Germinal center (tissue), 1 donor: ENCODE results near the gene FANCC.

Source experiments
- DNase-seq: peaks from one replicate; pipeline ENCODE4 v3.0.0; 2012; ENCODE audit warnings: mixed read lengths, low spot score

Gene FANCC

DNA sequence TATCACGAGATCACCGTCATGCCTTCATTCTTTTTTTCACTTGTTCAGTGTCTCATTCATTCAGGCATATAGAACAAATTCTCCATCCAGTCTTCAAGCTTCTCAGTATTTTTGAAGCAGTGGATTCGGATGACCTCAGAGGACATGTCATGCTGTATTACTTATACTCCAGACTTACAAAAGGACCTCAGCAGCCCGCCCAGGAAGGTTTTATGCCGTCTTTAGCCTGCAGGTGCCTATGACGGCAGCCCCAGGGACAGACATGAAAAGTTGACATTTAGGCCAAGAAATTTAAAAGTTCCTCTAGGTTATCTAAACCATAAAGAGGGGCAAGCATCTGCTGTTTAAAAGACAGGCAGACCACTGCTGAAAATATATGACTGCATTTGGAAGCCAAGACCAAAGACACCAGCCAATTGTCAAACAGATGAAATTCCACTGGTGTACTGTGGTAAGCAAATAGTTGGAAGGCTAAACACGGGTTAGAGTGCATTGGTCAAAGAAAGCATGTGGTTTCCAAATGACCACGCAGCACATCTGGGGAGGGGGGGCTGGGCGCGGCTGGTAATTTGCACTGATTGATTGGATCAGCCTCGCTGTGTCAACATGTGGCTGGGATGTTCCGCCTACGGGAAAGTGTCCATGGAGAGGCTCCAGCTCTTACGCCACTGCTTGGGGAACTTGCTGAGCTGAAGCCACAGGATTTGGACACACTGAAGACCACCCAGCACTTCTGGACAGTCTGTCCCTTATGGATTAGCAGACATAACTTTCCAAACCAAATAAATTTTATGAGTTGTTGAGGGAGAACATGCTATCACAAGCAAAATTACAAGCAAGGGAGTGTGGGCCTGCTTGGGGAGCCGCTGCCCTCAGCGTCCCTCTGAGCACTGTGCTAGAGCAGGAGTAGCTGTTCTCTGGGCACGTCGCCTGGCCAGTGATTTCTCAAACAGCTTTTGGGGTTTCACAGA lies 173.6 kb downstream of the FANCC start:
- DNase-seq, result no peak

DNA sequence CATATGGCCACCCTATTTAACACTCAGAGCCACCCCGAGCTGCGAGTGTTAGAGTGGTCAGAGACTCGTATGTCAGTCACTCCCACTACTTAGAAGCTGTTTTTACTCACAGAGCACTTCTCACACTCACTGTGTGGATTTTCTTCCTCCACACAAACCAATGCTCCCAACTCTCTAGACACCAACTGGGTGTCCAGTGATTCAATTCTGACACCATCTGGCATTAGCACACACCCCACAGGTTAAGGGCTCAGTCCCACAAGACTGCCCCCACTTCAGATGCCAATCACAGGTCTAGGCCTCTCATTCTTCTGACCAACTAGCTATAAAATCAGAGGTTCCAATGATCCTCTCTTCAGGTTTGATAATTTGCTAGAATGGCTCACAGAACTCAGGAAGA lies 174.8 kb downstream of the FANCC start:
- no peak for DNase-seq

DNA sequence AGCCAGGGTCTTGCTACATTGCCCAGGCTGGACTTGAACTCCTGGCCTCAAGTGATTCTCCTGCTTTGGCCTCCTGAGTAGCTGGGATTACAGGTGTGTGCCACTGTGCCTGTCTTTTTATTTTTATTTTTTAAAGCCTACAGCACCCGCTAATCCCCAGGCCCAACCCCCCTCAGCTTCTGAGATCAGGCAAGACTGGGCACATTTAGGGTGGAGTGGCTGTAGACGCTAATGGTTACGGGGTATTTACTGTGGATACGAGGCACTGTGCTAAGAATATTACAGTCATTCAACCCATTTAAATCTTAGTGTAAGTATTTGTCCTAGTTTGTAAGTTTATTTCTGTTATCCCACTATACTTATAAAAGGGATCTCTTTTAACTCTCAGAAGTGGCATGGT lies 175.2 kb downstream of the FANCC start:
- DNase-seq, result no peak

DNA sequence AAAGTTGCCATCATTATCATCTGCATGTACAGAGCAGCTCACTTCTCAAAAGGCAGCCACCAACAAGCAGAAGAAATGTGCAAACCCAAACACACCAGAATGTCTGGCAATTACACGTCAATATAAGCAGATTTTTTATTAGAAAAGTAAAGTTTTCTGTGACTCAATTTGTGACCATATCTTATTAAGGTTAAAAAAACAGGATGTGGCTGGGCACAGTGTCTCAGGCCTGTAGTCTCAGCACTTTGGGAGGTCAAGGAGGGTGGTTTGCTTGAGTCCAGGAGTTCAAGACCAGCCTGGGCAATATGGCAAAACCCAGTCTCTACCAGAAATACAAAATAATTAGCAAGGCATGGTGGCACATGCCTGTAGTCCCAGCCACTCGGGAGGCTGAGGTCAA lies 176.7 kb downstream of the FANCC start:
- DNase-seq, result no peak

DNA sequence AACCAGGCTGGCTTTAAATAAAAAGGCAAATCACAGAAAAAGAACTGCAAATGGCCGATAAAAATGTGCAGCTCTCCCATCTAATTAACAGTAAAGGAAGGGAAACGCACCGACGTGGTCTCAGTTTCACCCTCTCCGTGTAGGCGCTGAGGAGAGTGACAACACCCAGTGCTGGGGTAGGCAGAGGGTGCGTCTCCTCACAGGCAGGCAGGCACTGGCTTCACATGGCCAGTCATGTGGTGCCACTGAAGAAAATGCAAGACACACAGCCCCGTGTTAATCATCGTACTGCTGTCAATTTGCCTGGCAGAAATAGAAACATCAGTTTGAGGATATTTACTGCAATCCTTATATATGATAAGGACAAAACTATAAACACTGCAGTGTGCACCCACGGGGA lies 178.4 kb downstream of the FANCC start:
- no peak for DNase-seq

DNA sequence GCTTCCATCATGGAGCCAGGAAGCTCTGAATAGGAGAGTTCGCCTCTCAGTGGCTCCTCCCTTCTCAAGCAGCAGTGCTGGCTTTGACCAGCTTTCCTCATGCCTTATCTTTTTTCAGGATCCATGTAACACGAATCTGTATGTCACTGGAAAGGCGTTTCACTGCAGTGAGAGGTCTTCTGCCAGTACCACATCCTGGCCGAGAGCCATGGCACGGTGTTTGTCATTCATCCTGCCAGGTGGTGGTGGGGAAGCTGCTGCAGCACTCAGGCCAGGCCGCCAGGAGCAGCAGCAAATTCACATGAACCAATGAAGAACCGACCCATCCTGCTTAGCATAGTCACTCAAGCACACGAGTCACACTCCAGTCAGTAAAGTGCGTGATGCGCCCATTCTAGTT lies 179.0 kb downstream of the FANCC start:
- no peak for DNase-seq

DNA sequence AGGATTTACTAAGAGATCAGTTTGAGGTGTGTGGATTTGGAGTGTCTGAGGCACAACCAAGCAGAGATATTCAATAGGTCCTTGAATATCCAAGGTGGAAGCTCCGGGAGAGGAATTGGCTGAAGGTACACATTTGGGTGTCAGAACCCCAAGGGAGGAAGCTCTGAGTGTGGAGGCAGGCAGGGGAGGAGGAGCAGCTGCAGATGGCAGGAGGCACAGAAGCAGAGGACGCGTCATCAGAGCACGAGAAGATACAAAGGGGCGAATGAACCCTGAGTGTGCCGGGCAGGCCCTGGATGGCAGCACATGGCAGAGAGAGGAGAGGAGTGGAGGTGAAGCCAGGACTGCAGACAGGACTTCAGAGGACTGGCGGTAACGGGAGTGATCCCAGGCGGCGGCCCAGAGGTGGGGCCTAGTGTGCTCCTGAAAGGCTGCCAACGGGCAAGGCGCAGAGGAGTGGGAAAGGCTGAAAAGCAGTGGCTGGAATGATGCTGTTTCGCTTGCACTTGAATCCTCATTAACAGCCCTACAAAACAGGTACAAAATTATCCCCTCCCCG lies 179.8 kb downstream of the FANCC start:
- no peak for DNase-seq

DNA sequence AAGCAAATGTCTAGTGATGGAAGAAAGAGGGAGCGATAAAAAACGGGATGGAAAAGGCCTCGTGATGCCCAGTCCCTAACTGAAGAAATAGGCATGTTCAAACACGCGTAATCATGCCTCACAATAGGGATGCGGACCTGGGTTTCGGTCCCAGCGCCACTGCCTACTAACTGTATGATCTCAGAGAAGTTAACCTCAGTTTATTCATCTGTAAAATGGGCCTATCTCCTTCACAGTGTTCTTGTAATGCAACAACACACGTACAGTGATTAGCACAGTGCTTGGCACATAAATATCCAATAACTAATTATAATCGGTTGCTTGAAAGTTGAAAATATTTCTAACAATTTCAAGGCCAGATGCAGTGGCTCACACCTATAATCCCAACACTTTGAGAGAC lies 181.8 kb downstream of the FANCC start:
- no peak for DNase-seq

DNA sequence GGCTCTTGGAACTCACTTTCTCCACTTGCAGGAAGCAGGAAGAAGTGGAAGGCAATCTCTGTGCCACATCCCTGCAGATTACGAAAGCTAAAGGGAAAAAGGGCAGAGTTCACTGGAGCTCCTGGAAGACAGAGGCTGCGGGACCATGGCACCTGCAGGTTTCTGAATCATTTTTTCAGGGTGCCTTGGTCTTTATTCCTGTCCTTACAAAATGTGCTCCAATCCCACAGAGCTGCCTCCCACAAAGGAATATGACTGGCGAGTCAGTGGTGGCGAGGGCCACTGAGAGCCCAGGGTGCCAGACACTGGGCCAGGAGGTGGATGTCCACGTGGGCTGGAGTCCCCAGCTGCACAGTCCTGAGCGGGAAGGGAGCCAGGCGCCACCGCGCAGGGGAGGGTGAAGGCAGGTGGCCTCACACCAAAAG lies 183.0 kb downstream of the FANCC start:
- DNase-seq, result no peak

DNA sequence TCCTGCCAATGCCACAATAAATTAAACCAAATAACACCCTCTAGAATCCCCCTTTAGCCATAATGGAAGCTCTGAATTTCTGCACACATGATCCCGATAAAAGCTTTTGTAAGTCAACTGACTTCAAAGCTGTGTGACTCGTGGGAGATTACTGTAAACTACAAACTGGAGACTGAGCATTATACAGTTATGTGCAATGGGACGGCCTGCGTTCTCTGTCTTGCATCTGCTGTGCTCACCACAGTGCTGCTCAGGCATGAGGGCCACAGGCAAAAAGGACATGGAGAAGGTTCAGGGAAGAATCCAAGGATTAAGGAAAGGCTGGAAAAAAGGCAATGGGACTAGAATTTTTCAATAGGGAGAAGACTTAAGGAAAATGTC lies 184.2 kb downstream of the FANCC start:
- no peak for DNase-seq

DNA sequence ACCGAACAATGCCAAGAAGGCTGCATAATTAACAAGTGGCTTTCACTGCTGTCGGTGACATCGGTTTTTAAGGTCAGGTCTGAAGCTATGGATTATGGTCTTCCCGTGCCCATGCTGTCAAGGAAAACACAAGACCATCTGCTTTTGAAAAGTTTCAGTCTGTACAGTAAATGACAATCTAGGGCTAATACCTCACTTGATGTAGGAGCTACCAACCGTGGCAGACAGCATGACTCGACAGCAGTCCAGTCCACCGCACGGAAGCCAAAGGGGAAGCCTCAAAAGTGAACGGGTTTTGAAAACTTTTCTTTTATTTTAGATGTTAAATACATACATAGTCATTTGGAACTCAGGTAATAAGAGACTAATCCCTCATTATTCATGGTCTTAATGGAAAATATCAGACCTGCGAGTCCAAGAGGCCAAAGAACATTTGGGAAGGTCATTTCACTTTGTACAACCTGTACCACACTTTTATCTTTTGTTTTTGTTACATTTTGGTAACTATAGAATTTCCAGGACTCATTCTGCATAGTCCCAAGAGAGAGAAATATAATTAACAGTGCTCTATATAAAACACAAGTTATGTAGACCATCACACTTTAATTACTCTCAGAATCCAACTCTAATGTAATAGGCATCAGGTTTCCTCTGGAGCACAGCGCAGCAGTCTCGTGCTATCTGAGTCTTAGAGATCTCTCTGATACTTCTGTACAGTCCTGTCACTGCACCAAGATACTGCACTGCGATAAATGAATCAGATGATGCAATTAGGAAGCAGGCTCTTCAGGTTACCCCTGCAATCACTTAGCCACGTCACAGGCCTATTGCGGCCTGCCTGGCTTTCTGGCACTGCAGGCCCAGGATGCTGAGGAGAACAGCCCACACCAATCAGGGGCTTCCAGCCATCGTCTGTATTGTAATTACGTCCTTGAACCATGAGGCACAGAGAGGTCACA lies 184.9 kb downstream of the FANCC start:
- no peak for DNase-seq

DNA sequence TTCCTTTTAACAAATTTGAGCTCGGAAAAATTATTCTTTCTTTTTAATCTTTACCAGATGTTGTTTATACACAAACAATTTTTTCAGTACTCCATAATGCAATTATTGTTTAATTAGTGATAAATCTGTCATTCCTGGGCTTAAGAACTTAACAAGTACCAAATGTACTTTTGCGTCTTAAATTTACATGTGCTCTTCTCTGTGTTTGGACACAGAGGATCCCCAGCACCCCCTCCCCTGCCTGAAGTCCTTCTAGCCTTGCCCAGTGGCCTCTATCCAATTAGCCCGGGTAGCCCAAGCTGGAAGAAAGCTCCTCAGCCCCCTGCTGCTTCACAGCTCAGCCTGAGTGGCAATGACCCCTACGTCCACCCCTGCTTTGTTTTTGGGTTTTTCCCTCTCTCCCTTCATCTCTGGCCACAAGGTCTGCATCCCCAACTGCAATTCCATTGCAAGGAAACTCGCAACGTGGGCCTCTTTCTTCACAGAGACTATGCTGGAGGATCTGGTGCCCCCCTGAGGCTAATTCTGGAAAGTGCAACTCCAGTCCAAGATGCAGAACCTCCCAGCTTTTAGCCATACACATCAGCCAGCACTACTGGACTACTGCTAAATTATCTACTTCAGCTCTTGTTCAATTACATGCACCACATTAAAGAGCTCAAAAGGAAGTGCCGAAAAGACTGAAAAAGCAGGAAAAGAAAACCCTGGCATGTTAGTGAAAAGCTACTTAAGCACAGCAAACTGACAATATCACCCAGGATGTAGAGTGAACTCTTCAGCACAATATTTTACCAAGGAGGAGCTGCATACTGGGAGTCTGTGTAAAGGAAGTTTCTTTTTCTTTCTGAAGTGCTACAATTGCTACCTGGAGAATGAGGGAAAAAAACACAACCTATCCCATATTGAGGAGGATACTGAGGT lies 186.2 kb downstream of the FANCC start:
- DNase-seq, result peak; percentile 54

DNA sequence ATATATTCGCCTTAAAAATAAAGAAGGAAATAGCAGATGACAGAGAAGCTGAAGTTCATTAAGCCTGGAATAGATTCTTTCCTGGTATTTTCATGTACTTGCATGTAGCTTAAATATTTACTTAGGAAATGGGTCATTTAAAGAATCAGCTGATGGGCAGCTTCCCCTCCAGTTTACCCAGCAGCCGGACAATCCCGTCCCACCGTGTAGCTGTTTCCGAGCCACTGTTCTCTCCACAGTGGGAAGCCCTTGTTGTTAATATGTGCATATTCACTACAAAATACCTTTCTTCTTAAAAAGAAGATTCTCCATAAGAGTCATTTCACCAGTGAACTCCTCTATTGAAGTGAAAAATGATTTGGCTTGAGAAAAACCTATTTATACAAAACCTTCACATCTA lies 187.0 kb downstream of the FANCC start:
- DNase-seq, result no peak

DNA sequence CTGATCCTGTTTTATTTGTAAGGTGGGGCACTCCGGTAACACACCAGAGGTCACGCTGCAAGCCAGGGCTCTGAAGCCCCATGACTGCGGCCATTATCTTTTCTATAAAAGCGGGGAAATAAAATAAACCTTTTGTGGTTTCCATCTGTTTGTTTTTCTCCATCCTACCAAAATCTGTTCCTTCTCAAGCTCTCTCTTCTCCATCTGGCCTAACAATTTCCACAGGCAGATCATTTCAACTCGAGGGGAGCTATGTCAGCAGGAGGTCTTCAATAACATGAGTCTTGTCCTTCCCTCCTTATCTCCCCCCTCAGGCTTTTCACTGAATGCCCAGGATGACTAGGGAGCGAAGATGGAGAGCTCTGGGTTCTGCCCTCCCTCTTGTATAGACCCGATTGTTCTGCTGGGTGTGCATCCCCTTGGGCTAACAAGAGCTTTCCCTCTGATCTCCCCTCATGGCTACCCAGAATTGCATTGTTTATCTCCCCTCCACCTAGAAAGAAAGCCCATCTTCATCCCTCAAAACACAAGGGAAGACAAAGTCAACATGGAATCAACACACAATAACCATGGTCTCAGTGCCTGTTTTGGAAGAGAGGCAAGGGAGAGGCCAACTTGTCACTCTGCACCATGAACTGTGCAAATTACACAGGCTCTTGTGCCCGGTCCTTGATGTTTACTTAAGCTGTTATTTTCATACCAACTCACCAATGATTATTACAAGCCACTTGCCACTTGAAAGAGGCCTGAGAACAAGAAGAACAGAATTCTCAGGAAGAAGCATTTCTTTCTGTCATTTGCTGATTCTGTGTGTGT lies 187.8 kb downstream of the FANCC start:
- no peak for DNase-seq

DNA sequence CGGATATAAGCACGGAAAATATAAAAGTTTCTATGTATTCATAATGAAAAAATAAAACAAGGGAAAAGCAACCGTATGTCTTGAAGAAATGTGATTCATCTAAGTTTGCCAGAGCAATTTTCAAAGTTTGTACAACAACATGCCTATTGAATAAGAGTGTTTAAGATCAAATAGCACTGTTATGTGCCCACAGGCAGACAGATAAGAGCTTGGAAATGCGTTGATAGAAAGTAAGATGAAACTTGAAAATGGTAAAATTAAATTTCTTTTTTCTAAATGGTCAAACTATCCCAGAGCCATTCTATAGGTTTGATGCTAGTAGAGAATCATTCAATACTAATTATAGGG lies 189.4 kb downstream of the FANCC start:
- DNase-seq, result no peak

DNA sequence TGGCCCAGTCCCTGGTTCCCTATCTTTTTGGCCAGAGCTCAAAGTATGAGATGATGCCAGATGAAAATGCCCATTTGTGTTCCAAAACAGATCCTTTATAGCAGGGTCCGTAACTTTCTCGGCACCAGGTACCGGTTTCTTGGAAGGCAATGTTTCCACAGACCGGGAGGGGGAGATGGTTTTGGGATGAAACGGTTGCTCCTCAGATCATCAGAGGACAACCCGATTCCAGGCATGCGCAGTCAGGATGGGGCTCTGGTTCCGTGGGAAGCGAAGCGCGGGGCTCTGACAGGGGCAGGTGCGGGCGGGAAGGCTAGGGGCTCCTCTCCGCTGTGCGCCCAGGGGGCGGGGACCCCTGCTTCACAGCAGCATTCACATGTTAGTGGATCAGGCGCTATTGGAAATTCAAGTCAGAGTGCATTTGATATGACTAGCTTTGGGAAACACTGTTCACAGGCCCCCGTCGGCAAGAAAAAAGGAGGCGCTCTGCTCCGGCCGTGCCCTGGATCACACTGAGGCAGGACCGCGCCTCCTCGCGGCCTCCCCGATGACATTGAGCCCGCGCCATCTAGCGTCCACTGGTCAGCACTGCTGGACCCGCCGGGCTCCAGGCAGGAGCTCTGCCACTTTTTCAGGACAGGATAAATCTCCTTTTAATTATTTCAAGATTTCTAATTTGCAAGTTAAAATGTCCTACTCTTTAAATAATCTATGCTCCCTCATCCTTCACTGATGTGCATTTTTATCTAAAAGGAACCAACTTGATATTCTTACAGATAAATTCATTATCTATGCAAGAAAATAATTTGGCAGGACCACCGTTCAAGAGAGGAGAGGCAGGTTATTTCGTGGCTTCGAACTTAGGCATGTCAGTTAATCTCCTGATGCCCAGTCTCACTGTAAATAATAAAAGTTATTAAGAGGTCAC lies 190.0 kb downstream of the FANCC start:
- peak; percentile 70 for DNase-seq

DNA sequence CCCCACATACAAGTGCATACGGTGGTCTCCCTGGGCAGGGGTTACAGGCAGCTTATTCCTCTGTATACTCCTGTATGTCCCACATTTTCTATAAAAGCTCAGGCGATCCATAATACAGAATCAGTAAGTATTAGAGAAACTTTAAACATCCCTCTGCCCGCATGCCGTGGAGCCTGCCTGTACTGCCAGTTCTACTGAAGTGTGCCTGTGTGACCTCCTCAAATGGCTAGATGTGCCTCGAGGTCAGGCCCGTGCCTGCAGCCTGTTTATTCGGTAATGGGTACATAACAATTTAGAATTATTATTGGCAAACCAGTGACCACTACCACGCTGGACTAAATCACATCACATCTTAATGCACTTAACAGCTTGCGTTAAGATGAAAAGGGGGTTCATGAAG lies 190.8 kb downstream of the FANCC start:
- DNase-seq, result no peak

DNA sequence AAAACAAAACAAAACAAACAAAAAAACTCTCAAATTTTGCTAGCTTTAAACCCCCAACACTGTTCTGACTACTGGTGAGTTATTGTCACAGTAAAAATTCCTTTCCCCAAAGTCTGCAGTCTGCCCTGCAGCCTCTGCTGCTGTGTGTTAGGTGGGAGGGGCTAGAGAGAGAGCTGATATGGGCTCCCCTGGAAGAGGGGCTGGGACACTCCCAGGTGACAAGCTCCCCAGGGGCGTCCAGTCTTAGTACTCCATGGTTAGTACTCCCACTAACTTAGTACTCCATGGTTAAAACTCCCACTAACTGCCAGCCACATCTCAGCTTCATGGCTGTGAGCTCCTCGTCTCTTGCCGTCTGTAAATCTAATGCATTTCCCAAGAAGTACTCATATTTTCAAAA lies 191.9 kb downstream of the FANCC start:
- no peak for DNase-seq

DNA sequence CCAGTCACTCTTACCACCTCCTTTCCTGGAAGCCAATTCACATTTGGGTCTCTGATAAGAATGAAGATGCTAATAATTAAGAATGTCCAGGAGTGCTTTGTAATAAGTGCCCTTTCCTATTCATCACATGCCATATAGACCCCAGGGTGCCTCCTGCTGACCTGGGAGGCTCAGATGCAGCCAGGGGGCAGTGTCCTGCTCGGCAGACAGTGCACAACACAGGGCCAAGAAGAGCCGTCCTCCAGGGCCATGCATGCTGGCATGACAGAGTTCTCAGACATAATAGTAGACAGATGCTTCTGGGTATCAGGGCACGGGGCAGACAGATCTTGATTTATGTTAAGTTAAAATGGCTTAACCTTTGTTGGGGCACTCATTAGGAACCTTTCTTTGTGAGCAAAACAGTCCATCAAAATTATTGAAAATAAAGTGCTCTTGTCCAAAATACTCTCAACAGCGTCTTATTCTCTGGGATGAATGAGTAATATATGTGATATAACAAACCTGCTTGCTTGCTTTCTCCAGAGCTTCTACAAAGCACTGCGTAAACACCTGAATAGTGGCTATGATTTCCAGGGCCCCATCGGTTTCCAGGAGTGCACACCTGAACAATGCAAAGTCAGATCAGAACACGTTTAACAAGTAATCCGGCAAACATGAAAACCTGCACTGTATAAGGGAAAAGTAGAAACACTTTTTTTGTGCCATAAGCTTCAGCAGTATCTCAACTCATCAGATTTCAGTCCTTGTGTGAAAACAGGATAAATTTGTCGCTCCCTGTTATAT lies 192.7 kb downstream of the FANCC start:
- DNase-seq, result no peak
